NCI-H748 treated with DMSO at 0.1 percent for 48 hours (cell line): ENCODE results near the gene CPLX4.

Experiments
- DNase-seq: peaks from one replicate; lab custom pipeline; 2025; lab: John Stamatoyannopoulos, UW

CPLX4 gene

DNA sequence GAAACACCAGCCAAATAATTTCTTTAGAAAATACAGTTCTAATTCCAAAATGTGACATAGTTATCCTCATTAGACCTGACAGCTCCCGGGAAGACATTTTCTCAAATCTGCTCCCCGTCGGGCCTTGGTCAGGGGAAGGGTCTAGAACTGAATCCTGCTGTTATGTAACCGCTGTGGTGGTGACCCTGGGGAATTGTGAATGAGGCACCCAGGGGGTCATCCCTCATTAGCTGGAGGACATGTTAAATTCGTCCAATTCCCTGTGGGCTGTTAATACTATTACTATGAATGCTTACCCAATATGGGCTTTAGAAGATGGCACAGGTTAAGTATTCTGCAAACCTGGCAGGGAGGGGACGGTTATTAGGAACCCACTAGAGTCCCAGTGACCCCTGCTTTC, 11.8 kb downstream of the CPLX4 start:
- DNase-seq: no peak

- DNase-seq: no peak
Measured at GRCh38 chr18:59305295-59305694, 13.2 kb downstream of the CPLX4 start.

DNA sequence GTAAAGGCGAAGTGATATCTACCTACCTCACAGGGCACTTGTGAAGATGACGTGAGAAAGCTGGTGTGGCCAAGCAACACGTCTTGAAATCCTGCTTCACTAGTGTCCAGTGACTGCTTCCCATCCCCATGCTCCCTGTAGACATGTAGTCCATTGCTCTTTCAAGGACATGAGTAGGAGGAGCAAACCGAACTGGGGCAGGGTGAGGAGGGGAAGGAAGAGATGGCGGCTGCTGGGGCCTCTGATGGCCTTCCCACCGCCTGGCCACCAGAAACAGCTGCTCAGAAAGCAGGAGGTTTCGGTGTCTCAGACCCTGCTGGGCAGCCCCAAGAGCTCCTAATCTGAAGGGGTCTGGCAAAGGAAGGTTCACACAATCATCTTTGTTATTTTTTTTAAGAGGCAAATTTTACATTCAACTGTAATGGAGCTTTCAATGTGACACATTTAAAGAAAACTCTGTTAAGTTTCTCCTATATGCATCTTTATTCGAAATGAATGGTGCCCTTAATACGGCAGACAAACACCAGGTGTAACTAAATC, 14.7 kb downstream of the CPLX4 start:
- DNase-seq: peak; percentile 55

DNA sequence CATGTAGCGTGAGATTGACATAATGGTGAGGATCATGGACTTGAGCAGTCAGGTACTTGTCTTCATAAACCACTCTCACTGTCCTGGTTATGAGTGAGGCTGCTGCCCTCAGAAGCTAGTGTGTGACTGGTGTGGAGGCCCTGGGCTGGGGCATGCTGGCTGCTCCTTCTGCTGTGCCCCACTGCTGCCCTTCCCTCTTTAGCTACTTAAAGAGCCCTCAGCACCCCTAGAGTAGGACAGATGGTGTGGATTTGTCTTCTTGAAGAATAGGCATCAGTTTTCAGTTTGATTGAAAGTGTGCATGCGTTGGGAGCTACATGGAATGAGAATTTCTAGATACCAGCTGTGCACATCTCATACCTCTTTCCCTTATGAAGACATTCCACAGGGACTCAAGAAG, 15.4 kb downstream of the CPLX4 start:
- no peak for DNase-seq

DNA sequence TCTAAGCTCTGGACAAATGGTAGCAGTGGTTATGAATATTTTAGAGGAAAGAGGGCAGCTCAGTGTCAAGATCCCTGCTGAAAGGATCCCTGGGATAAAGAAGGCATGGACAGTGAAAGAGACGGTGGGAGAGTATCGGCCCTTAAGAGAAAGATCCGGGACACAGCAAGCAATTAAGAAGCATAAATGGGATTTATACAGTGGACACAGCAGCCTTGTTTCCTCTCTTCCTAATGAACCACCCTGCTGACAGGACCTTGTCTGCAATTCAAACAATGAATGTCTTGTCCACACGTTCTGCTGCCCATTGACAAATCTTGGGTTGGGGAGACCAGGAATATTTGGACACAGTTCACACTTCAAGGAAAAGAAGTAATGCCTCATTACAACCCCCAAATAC, 16.5 kb downstream of the CPLX4 start:
- no peak for DNase-seq

GRCh38 chr18:59300676-59301285, 17.7 kb downstream of the CPLX4 start:
- DNase-seq: no peak

GRCh38 chr18:59298871-59299270, 19.6 kb downstream of the CPLX4 start:
- DNase-seq: no peak

GRCh38 chr18:59293317-59293716, 25.1 kb downstream of the CPLX4 start:
- no peak for DNase-seq

GRCh38 chr18:59286341-59286740, 32.1 kb downstream of the CPLX4 start:
- no peak for DNase-seq

GRCh38 chr18:59282341-59282740, 36.1 kb downstream of the CPLX4 start:
- no peak for DNase-seq

- no peak for DNase-seq
Measured at GRCh38 chr18:59279722-59280121, 38.7 kb downstream of the CPLX4 start.

- DNase-seq: no peak
Measured at GRCh38 chr18:59279193-59279592, 39.3 kb downstream of the CPLX4 start.

- no peak for DNase-seq
Measured at GRCh38 chr18:59278793-59279192, 39.7 kb downstream of the CPLX4 start.

DNA sequence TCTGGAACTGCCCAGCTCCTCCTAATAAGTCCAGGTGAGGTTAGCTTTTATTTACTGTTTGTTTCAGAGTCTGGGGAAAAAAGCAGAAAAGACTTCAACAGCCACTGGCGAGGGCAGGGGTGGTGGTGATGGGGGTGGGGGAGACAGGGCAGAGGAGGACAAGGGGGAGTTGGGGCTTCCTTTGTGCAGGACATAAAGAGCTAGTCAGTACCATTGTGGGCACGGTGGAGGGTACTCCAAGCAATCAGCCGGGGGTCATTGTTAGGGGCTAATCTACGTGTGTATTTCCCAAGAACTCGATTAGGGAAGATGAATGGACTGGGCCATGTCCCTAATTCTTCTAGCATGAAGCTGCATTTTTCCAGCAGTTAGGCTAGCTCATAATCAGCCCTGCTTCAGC, 42.4 kb downstream of the CPLX4 start:
- peak; percentile 60 for DNase-seq

- no peak for DNase-seq
Measured at GRCh38 chr18:59275406-59275949, 43.0 kb downstream of the CPLX4 start.

GRCh38 chr18:59274533-59274928, 43.9 kb downstream of the CPLX4 start:
- DNase-seq: no peak

DNA sequence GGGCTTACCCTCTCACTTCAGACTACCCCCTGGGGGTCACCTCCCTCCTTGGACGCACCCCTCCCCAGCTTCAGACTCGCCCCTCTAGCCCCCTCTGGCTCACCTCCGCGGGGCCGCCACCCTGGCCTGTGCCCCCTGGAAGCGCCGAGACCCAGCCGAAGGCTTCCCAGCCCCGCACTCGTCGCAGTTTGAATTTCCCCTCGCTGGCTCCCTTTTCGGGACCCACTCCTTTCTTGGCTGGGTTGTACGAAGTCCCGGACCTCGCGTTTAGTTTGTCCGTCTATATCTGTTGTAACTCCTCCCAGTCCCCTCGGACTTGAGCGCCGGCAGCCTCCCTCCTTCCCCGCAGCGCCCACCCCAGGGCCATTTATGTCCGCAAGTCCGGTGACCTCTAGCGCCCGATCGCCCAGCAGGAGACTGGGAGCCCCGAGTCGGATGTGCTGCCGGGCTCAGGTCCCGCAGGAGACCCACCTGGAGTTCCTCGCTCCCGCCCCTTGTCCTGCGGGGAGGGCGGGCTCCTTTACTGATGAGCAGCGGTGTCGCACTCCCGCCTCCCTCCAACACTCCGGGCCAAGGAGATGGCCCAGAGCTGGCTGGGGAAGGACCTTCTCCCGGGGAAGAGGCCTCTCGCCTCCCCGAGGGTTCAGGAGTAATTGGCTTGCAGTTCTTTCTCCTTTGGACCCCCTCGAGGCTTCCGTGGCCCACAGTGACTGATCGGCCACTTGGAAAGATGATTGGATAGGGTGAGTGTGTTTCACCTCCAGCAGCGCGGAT, 44.5 kb downstream of the CPLX4 start:
- no peak for DNase-seq

DNA sequence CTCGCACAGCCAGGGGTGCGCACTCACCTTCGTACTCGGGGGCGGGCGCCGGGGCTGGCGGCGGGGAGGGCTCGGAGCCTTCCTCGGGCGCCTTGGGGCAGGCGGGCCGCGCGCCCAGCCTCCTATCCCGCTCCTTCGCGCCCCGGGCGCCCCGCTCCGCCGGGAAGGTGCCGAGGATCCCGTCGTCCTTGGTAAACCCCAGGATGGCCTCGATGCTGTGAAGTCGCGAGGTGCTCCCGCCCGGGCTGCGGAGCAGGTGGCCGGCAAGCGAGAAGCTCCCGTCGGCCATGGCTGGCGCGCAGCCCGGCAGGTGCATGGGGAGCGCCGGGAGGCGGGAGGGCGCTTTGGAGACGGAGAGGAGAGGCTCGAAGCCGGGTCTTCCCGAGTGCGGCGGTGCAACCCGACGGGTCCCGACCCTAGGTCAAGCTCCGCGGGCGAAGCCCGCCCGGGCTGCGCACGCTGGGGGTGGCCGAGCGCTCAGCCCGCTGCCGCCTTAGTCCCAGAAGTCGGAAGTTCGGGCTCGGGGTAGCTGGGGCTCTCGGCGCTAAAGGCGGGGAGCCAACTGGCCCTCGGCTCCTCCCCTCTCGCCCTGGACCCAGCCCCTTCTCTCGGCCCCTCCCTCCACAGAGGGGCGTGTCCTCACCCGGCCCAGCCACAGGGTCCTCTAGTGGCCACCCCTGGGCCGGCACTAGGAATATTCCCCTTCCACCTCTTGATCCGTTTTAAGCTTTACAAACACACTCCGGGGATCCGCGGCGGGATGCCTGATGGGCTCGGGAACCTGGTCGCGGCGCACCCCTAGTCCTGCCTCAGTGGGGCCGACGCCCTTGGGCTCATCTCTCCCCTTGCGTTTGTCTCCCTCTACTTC, 45.3 kb downstream of the CPLX4 start, which contains the start of gene RAX:
TSS of gene RAX (minus strand) at position 564 of the 868 bp plus-strand sequence. CDS start at position 316, 248 bp downstream.
- no peak for DNase-seq

DNA sequence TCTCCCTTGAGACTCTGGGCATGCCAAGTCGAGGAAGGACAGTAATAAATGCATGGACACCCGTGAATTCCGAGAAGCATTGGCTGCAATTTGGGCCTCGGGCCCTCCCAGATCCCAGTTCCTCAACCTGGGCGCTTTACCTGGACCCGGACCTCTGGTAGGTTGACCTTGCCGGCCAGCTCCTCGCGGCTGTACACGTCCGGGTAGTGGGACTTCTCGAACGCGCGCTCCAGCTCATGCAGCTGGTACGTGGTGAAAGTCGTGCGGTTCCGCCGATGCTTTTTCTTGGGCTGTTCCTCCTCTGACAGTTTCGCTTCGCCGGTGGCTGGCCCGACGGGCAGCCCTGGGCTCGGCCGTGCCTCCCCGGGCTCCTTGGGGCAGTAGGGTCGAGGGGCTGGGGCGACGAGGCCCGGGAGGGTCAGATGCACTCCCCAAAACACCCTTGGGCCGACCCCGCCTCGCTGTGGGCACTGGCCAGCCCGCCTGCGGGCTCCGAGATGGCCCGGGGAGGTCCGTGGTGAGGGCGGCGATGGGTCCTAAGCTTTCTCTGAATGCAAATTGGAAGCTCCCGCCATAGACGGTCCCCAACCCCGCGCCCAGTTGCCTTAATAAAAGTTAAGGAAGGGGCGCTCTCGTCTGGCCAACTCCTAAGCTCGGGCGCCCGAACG, 46.1 kb downstream of the CPLX4 start:
- no peak for DNase-seq

- no peak for DNase-seq
Measured at GRCh38 chr18:59271606-59272220, 46.7 kb downstream of the CPLX4 start.

GRCh38 chr18:59270689-59271257, 47.7 kb downstream of the CPLX4 start:
- DNase-seq: no peak
